Endodermal cell (in vitro differentiated cells): Measurements from ENCODE around the gene GSE1. TPM values are rescaled to one million over a fixed set of nuclear protein-coding genes. Genes with fewer than 3 reads are reported as not detected.

Source experiments
- DNase-seq: peaks from one replicate; pipeline ENCODE4 v3.0.0-alpha.2; 2017
- H3K27ac ChIP-seq: 2 replicates; pipeline ENCODE4 v1.5.1; 2013; ENCODE audit warnings: mild to moderate bottlenecking, low read depth, low read length, moderate library complexity
- H3K27me3 ChIP-seq: 2 replicates; pipeline ENCODE4 v1.6.1; 2013; ENCODE audit warnings: mild to moderate bottlenecking, low read length, moderate library complexity; ENCODE audit not compliant: insufficient read depth, control insufficient read depth, poor library complexity, severe bottlenecking
- H3K36me3 ChIP-seq: 2 replicates; pipeline ENCODE4 v1.7.0; 2013; ENCODE audit warnings: mild to moderate bottlenecking, low read length, moderate library complexity; ENCODE audit not compliant: control insufficient read depth, insufficient read depth
- H3K4me1 ChIP-seq: one replicate; pipeline ENCODE4 v1.7.0; 2013; ENCODE audit warnings: low read length; ENCODE audit not compliant: control insufficient read depth, insufficient read depth
- H3K4me3 ChIP-seq: 2 replicates; pipeline ENCODE4 v1.5.1; 2013; ENCODE audit warnings: mild to moderate bottlenecking, low read length, moderate library complexity
- H3K9ac ChIP-seq: 2 replicates; pipeline ENCODE4 v1.6.1; 2013; ENCODE audit warnings: mild to moderate bottlenecking, low read length, moderate library complexity; ENCODE audit not compliant: poor library complexity, severe bottlenecking; ENCODE audit errors: extremely low read depth
- H3K9me3 ChIP-seq: 2 replicates; pipeline ENCODE4 v1.6.1; 2013; ENCODE audit warnings: mild to moderate bottlenecking, low read length, moderate library complexity; ENCODE audit not compliant: control insufficient read depth
- H3K27ac Mint-ChIP-seq: 2 replicates; pipeline ENCODE4 v1.8.0; 2020; ENCODE audit warnings: mixed read lengths
- H3K27me3 Mint-ChIP-seq: 2 replicates; pipeline ENCODE4 v1.8.0; 2021; ENCODE audit warnings: mild to moderate bottlenecking, mixed read lengths; ENCODE audit not compliant: insufficient read depth
- H3K36me3 Mint-ChIP-seq: 2 replicates; pipeline ENCODE4 v1.8.0; 2020; ENCODE audit warnings: low read depth, mixed read lengths
- H3K4me1 Mint-ChIP-seq: 2 replicates; pipeline ENCODE4 v1.8.0; 2020; ENCODE audit warnings: mixed read lengths
- H3K4me3 Mint-ChIP-seq: 2 replicates; pipeline ENCODE4 v1.8.0; 2020; ENCODE audit warnings: mild to moderate bottlenecking, moderate library complexity, mixed read lengths
- H3K9me3 Mint-ChIP-seq: 2 replicates; pipeline ENCODE4 v1.8.0; 2020; ENCODE audit warnings: mild to moderate bottlenecking, mixed read lengths
- WGBS, 2 experiments: methylation state at CpG; one replicate each; pipeline versions ENCODE4 v1.1.5 to v1.1.7; 2013; ENCODE audit warnings: missing lambda C conversion rate in 2 of 2, mixed read lengths in 1 of 2; ENCODE audit not compliant: insufficient coverage in 1 of 2, insufficient read length in 1 of 2; 5-methylcytosine and 5-hydroxymethylcytosine counted together
- total RNA-seq, 2 donors: library from RNA; stranded (reverse); fragmentation: NEBNext Ultra II Directional in 1 of 2; extraction: Animal tissue kit (Norgen Biotek cat#: 25700) in 1 of 2; gene quantifications; 2 replicates in 1 of 2; 3 replicates in 1 of 2; pipeline ENCODE4 v1.2.1, GENCODE V29; 2021
- TF ChIP-seq, protein P1 (sequence below): fragments of 200-600 bp; sonication (generic); conservative IDR thresholded peaks from 2 replicates; pipeline ENCODE4 v1.5.0; 2021; ENCODE audit warnings: antibody characterized with exemption, mild to moderate bottlenecking

GSE1 gene
- total RNA-seq, 2 donors from 2014 or later = 108 to 128 TPM

GRCh38 chr16:85625053-85625452, 11.9 kb downstream of the GSE1 start:
- no peak overlapping the region for H3K4me3 ChIP-seq
- Mint-ChIP-seq H3K9me3 (peaks cover 13% of the 10 kb centered on the region), H3K4me1 (peaks cover 56% of the 10 kb centered on the region), H3K4me3 (no peak overlapping the region), H3K36me3 (peaks cover 26% of the 10 kb centered on the region), H3K27ac (peak overlapping the region; percentile 48), H3K27me3 (no peaks in the 10 kb centered on the region)
- no peak overlapping the region for H3K9ac ChIP-seq
- H3K27ac ChIP-seq = no peak overlapping the region
- TF ChIP-seq, protein P1, sequence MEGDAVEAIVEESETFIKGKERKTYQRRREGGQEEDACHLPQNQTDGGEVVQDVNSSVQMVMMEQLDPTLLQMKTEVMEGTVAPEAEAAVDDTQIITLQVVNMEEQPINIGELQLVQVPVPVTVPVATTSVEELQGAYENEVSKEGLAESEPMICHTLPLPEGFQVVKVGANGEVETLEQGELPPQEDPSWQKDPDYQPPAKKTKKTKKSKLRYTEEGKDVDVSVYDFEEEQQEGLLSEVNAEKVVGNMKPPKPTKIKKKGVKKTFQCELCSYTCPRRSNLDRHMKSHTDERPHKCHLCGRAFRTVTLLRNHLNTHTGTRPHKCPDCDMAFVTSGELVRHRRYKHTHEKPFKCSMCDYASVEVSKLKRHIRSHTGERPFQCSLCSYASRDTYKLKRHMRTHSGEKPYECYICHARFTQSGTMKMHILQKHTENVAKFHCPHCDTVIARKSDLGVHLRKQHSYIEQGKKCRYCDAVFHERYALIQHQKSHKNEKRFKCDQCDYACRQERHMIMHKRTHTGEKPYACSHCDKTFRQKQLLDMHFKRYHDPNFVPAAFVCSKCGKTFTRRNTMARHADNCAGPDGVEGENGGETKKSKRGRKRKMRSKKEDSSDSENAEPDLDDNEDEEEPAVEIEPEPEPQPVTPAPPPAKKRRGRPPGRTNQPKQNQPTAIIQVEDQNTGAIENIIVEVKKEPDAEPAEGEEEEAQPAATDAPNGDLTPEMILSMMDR = no peak
- no peaks in the 10 kb centered on the region for H3K27me3 ChIP-seq
- WGBS, 2 experiments = 77 to 85% methylated on average over 18 to 27 of the region's 27 CpGs
- H3K36me3 ChIP-seq = peaks cover 30% of the 10 kb centered on the region
- H3K9me3 ChIP-seq = peaks cover 15% of the 10 kb centered on the region
- DNase-seq = peak; percentile 66
- peaks cover 12% of the 10 kb centered on the region for H3K4me1 ChIP-seq

DNA sequence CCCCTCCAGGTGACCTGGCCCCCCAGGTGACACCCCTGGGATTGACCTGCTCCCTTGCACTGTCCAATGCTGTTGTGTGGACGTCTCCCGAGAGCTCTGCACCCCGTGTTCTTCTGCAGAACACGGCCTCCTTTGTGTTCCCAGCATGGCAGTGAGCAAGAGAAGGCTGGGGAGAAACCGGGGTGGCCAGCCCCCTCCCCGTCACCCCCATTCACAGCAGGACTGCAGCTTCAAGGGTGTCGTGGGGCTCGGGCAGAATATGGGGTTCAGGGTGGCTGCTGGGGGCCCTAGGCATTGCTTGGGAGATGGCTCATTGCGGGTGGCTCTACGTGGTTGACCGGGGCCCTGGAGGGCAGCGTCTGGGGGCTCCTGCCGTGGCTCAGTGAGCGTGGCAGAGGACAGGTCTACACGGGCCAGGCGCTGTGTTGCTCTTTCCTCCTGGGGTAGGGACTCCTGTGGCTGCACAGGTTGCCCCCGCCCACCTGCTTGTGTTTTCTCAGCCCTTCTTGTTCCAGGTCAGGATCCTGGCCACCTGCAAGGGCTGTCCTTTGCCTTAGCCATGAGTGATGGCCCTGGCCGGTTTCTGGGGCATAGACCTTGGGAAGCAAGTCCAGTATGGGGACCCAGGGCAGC, 12.5 kb downstream of the GSE1 start:
- no peak overlapping the region for H3K9ac ChIP-seq
- no peak for DNase-seq
- no peaks in the 10 kb centered on the region for H3K27me3 ChIP-seq
- H3K36me3 Mint-ChIP-seq = peaks cover 28% of the 10 kb centered on the region
- H3K27me3 Mint-ChIP-seq = no peaks in the 10 kb centered on the region
- peaks cover 31% of the 10 kb centered on the region for H3K36me3 ChIP-seq
- peaks cover 12% of the 10 kb centered on the region for H3K4me1 ChIP-seq
- TF ChIP-seq, protein P1 = no peak
- 88 to 95% methylated on average over 13 to 18 of the region's 18 CpGs for WGBS, 2 experiments
- H3K27ac Mint-ChIP-seq = no peak overlapping the region
- H3K4me1 Mint-ChIP-seq = peaks cover 53% of the 10 kb centered on the region
- H3K4me3 Mint-ChIP-seq = peak overlapping the region; percentile 42
- peak overlapping the region; percentile 53 for H3K4me3 ChIP-seq
- peak overlapping the region; percentile 79 for H3K27ac ChIP-seq
- peaks cover 15% of the 10 kb centered on the region for H3K9me3 ChIP-seq
- H3K9me3 Mint-ChIP-seq = peaks cover 14% of the 10 kb centered on the region

DNA sequence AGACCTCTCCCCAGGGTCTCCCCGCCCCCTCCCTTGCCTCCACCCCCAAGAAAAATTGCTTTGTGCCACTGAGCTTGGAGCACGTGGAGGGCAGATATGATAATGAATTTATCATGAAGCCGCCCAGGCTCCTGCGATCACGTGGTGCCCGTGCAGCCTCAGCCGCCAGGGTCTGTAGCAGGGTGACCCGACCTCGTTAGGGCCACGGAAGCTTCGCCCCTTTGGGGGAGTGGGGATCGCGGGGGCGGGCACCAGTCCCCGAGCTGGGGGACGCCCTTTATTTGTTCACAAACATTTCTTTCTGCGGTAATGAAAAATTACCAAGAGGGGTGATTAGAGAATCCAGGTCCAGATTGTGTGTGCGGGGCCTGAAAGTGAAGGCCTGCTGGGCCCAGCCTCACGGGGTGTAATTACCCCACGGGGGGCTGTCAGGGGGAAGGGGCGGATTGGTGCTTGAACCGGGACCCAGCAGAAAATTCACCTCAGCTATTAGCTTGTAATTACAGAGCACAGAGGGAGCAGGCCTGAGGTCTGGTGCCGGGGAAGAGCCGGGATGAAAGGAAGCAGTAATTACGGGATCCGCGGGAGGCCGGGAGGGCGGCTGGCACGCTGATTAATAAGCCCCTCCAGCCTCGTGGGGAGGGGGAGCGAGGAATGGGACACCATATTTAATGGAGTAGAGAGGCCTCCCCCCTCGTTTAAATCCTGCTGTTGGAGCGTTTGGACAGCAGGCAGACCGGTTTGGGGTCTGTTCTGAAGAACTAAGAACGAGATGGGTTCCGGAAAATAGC, 13.3 kb downstream of the GSE1 start:
- Histone ChIP-seq H3K36me3 (peaks cover 30% of the 10 kb centered on the region), H3K4me3 (peak overlapping the region; percentile 53), H3K9ac (no peak overlapping the region), H3K4me1 (peaks cover 12% of the 10 kb centered on the region), H3K27ac (peak overlapping the region; percentile 79), H3K9me3 (peaks cover 15% of the 10 kb centered on the region), H3K27me3 (no peaks in the 10 kb centered on the region)
- Mint-ChIP-seq H3K4me3 (peak overlapping the region; percentile 42), H3K27me3 (no peaks in the 10 kb centered on the region), H3K4me1 (peaks cover 46% of the 10 kb centered on the region), H3K9me3 (peaks cover 14% of the 10 kb centered on the region), H3K27ac (peak overlapping the region; percentile 82), H3K36me3 (peaks cover 26% of the 10 kb centered on the region)
- WGBS, 2 experiments = 16 to 25% methylated on average over 9 to 37 of the region's 37 CpGs
- TF ChIP-seq, protein P1 = no peak
- DNase-seq = peak; percentile 81
